Metanephros (tissue), 1 donor: ENCODE results near the gene STAT3. TPM values are rescaled to one million over a fixed set of nuclear protein-coding genes. Genes with fewer than 3 reads are reported as not detected.

Experiments used
- total RNA-seq: library from RNA; depleted of rRNA; stranded (reverse); fragments of >200 nt; gene quantifications from one replicate; pipeline ENCODE4 v1.2.3, GENCODE V29; 2014

STAT3 gene
- 125 TPM for total RNA-seq

GRCh38 chr17:42388381-42389134, at the start of gene STAT3:
TSS of gene STAT3 (minus strand) at chr17:42388442. CDS start at chr17:42348516, 39,926 bp downstream.

GRCh38 chr17:42422958-42423712, 34.9 kb upstream of the STAT3 start, which contains the start of gene CAVIN1:
TSS of gene CAVIN1 (minus strand) at chr17:42423256. CDS start at chr17:42423097, 159 bp downstream.

GRCh38 chr17:42287977-42288802, 100.1 kb downstream of the STAT3 start, which contains the start of gene STAT5A:
TSS of gene STAT5A (plus strand) at chr17:42288498. CDS start at chr17:42289412, 914 bp downstream.

GRCh38 chr17:42276359-42276608, 112.0 kb downstream of the STAT3 start, which contains the start of gene STAT5B:
TSS of gene STAT5B (minus strand) at chr17:42276391. CDS start at chr17:42232127, 44,264 bp downstream.

Other genes with a start within 250 kb of the STAT3 start
- gene RAB5C, start 233.5 kb downstream of the STAT3 start, total RNA-seq = 80.1 TPM
- gene KCNH4, start 207.3 kb downstream of the STAT3 start, total RNA-seq = not detected
- gene HCRT, start 203.0 kb downstream of the STAT3 start, total RNA-seq = not detected
- 23.6 TPM for gene GHDC, start 193.9 kb downstream of the STAT3 start, total RNA-seq
- gene STAT5B, start 112.1 kb downstream of the STAT3 start, total RNA-seq = 53.7 TPM
- 24.3 TPM for gene STAT5A, start 99.9 kb downstream of the STAT3 start, total RNA-seq
- 111 TPM for gene CAVIN1, start 34.8 kb upstream of the STAT3 start, total RNA-seq
- gene ATP6V0A1, start 70.4 kb upstream of the STAT3 start, total RNA-seq = 61.6 TPM
- gene NAGLU, start 147.8 kb upstream of the STAT3 start, total RNA-seq = 33.8 TPM
- 2.3 TPM for gene HSD17B1, start 164.5 kb upstream of the STAT3 start, total RNA-seq
- gene COASY, start 173.7 kb upstream of the STAT3 start, total RNA-seq = 31.4 TPM
- 29.0 TPM for gene MLX, start 178.7 kb upstream of the STAT3 start, total RNA-seq
- gene PSMC3IP, start 189.3 kb upstream of the STAT3 start, total RNA-seq = 3.2 TPM
- gene RETREG3, start 220.9 kb upstream of the STAT3 start, total RNA-seq = 65.3 TPM
- 21.4 TPM for gene TUBG1, start 221.2 kb upstream of the STAT3 start, total RNA-seq